Stimulated activated CD4-positive, alpha-beta T cell treated with anti-CD3 and anti-CD28 coated beads, Interleukin-15, amount 100 ng/mL, for 24 hours (primary cell): ENCODE measurements around the gene SIK2.
"Not testable (repeated sequence)": the region's sequence is repeated elsewhere in the genome, so short reads cannot be mapped to it uniquely, and the experiment has no call there.

Experiments
- DNase-seq: peaks from one replicate; pipeline ENCODE4 v3.0.0-alpha.2; 2020

Gene SIK2

GRCh38 chr11:111629499-111629898 lies 27.2 kb downstream of the SIK2 start:
- DNase-seq = no peak

GRCh38 chr11:111631024-111631665 lies 28.9 kb downstream of the SIK2 start:
- no peak for DNase-seq

GRCh38 chr11:111631666-111632039 lies 29.4 kb downstream of the SIK2 start:
- no peak for DNase-seq

- no peak for DNase-seq
These were observed 30.4 kb downstream of the SIK2 start for GRCh38 chr11:111632516-111633220.

GRCh38 chr11:111633248-111633647 lies 31.0 kb downstream of the SIK2 start:
- no peak for DNase-seq

- DNase-seq = no peak
These were observed 31.6 kb downstream of the SIK2 start for GRCh38 chr11:111633756-111634362.

GRCh38 chr11:111634981-111635705 lies 32.9 kb downstream of the SIK2 start:
- DNase-seq = no peak

GRCh38 chr11:111635706-111636045 lies 33.4 kb downstream of the SIK2 start:
- no peak for DNase-seq

GRCh38 chr11:111637885-111638284 lies 35.6 kb downstream of the SIK2 start:
- DNase-seq = no peak

GRCh38 chr11:111639226-111639925 lies 37.1 kb downstream of the SIK2 start:
- no peak for DNase-seq

GRCh38 chr11:111641339-111642015 lies 39.2 kb downstream of the SIK2 start:
- DNase-seq = no peak

- DNase-seq = no peak
These were observed 40.3 kb downstream of the SIK2 start for GRCh38 chr11:111642542-111642941.

GRCh38 chr11:111644922-111645321 lies 42.7 kb downstream of the SIK2 start:
- DNase-seq = no peak

- no peak for DNase-seq
These were observed 43.5 kb downstream of the SIK2 start for GRCh38 chr11:111645657-111646316.

GRCh38 chr11:111651336-111651735 lies 49.1 kb downstream of the SIK2 start:
- DNase-seq = not testable (repeated sequence)

GRCh38 chr11:111652184-111652583 lies 49.9 kb downstream of the SIK2 start:
- DNase-seq = no peak

GRCh38 chr11:111654601-111655000 lies 52.4 kb downstream of the SIK2 start:
- no peak for DNase-seq

GRCh38 chr11:111655924-111656323 lies 53.7 kb downstream of the SIK2 start:
- DNase-seq = no peak

GRCh38 chr11:111657905-111658304 lies 55.7 kb downstream of the SIK2 start:
- DNase-seq = not testable (repeated sequence)

- not testable (repeated sequence) for DNase-seq
These were observed 56.2 kb downstream of the SIK2 start for GRCh38 chr11:111658493-111658892.

- DNase-seq = no peak
These were observed 57.2 kb downstream of the SIK2 start for GRCh38 chr11:111659201-111660115.
